ENCODE results near the gene GNAI2.

Gene GNAI2

GRCh38 chr3:50255251-50255615 is 19.2 kb downstream of the GNAI2 start:
- Histone ChIP-seq H3K27me3 (ENCODE audit: insufficient read depth, low read depth) (no peaks in the 10 kb centered on the region), H3K4me2 (no peak overlapping the region), H3K36me3 (ENCODE audit: insufficient read depth) (no peaks in the 10 kb centered on the region), H3K79me2 (ENCODE audit: insufficient read depth, low read depth) (no peaks in the 10 kb centered on the region), H3K27ac (no peak overlapping the region), H3K4me1 (ENCODE audit: low read depth, poor library complexity, severe bottlenecking) (no peaks in the 10 kb centered on the region), H2AFZ (ENCODE audit: low read depth) (no peak overlapping the region), H4K20me1 (ENCODE audit: insufficient read depth) (no peaks in the 10 kb centered on the region), H3K9ac (no peak overlapping the region), H3K4me3 (IDR thresholded peaks at IDR 0.05; ENCODE audit: insufficient read depth, low read depth, low read length) (no peak overlapping the region)
- TF ChIP-seq CTCF (conservative IDR thresholded peaks at IDR 0.05; ENCODE audit: low read depth, low read length): no peak

GRCh38 chr3:50256978-50257890 is 21.2 kb downstream of the GNAI2 start:
- Histone ChIP-seq H3K4me1 (ENCODE audit: low read depth, poor library complexity, severe bottlenecking) (peaks cover 6% of the 10 kb centered on the region), H3K4me3 (IDR thresholded peaks at IDR 0.05; ENCODE audit: insufficient read depth, low read depth, low read length) (no peak overlapping the region), H3K27ac (no peak overlapping the region), H4K20me1 (ENCODE audit: insufficient read depth) (no peaks in the 10 kb centered on the region), H3K79me2 (ENCODE audit: insufficient read depth, low read depth) (no peaks in the 10 kb centered on the region), H3K27me3 (ENCODE audit: insufficient read depth, low read depth) (no peaks in the 10 kb centered on the region), H3K4me2 (no peak overlapping the region), H2AFZ (ENCODE audit: low read depth) (no peak overlapping the region), H3K9ac (no peak overlapping the region), H3K36me3 (ENCODE audit: insufficient read depth) (no peaks in the 10 kb centered on the region)
- no peak for TF ChIP-seq CTCF (conservative IDR thresholded peaks at IDR 0.05; ENCODE audit: low read depth, low read length)

- Histone ChIP-seq H3K9ac (no peak overlapping the region), H3K4me3 (IDR thresholded peaks at IDR 0.05; ENCODE audit: insufficient read depth, low read depth, low read length) (no peak overlapping the region), H3K79me2 (ENCODE audit: insufficient read depth, low read depth) (no peaks in the 10 kb centered on the region), H3K4me2 (no peak overlapping the region), H2AFZ (ENCODE audit: low read depth) (no peak overlapping the region), H3K27me3 (ENCODE audit: insufficient read depth, low read depth) (no peaks in the 10 kb centered on the region), H4K20me1 (ENCODE audit: insufficient read depth) (no peaks in the 10 kb centered on the region), H3K36me3 (ENCODE audit: insufficient read depth) (no peaks in the 10 kb centered on the region), H3K27ac (no peak overlapping the region), H3K4me1 (ENCODE audit: low read depth, poor library complexity, severe bottlenecking) (peaks cover 6% of the 10 kb centered on the region)
- TF ChIP-seq CTCF (conservative IDR thresholded peaks at IDR 0.05; ENCODE audit: low read depth, low read length): no peak
These were observed 22.2 kb downstream of the GNAI2 start for GRCh38 chr3:50258029-50258680.

GRCh38 chr3:50258979-50259378 is 23.0 kb downstream of the GNAI2 start:
- Histone ChIP-seq H3K27me3 (ENCODE audit: insufficient read depth, low read depth) (no peaks in the 10 kb centered on the region), H3K27ac (no peak overlapping the region), H3K4me3 (IDR thresholded peaks at IDR 0.05; ENCODE audit: insufficient read depth, low read depth, low read length) (no peak overlapping the region), H2AFZ (ENCODE audit: low read depth) (no peak overlapping the region), H3K4me1 (ENCODE audit: low read depth, poor library complexity, severe bottlenecking) (peaks cover 6% of the 10 kb centered on the region), H3K36me3 (ENCODE audit: insufficient read depth) (no peaks in the 10 kb centered on the region), H4K20me1 (ENCODE audit: insufficient read depth) (no peaks in the 10 kb centered on the region), H3K9ac (no peak overlapping the region), H3K4me2 (no peak overlapping the region), H3K79me2 (ENCODE audit: insufficient read depth, low read depth) (no peaks in the 10 kb centered on the region)
- no peak for TF ChIP-seq CTCF (conservative IDR thresholded peaks at IDR 0.05; ENCODE audit: low read depth, low read length)

All from KMS-11 (cell line).